H1 (cell line): ENCODE results near the gene STPG1. TPM values are rescaled to one million over a fixed set of nuclear protein-coding genes. Genes with fewer than 3 reads are reported as not detected.

ENCODE experiments used
- CTCF ChIA-PET: fragments of 300-600 bp; sonication (Branson Sonifier 250); formaldehyde crosslinking; loops from one replicate; lab custom pipeline; 2021; ENCODE audit not compliant: partially characterized antibody; lab: Charles Lee
- POLR2A ChIA-PET: fragments of 300-600 bp; sonication (Branson Sonifier 250); formaldehyde crosslinking; loops from one replicate; lab custom pipeline; 2021; ENCODE audit warnings: inconsistent platforms; ENCODE audit not compliant: partially characterized antibody; lab: Charles Lee
- DNase-seq, 2 experiments: peaks; one replicate each; pipeline versions ENCODE4 v3.0.0 to v3.0.0-alpha.2; 2010 to 2022; ENCODE audit warnings: low spot score in 2 of 2, low read depth in 1 of 2, mixed read lengths in 1 of 2
- FAIRE-seq: peaks from 2 replicates; lab custom pipeline; 2011; peaks lifted over from hg19 to GRCh38; lab: Jason Lieb, UNC
- H2AFZ ChIP-seq: 2 replicates; pipeline ENCODE4 v1.8.1; 2012; ENCODE audit warnings: low read length, inconsistent platforms
- H2AK5ac ChIP-seq: 2 replicates; pipeline ENCODE4 v1.6.1; 2013; ENCODE audit warnings: low read depth, low read length
- H2BK120ac ChIP-seq: replicated peaks from 2 replicates; pipeline ENCODE3; 2013; ENCODE audit warnings: low read depth, low read length, inconsistent platforms
- H2BK12ac ChIP-seq: 2 replicates; pipeline ENCODE4 v1.6.1; 2013; ENCODE audit warnings: low read depth, low read length
- H2BK15ac ChIP-seq: 2 replicates; pipeline ENCODE4 v1.6.1; 2013; ENCODE audit warnings: low read length
- H2BK20ac ChIP-seq: 2 replicates; pipeline ENCODE4 v1.6.1; 2013; ENCODE audit warnings: low read length
- H2BK5ac ChIP-seq: 2 replicates; pipeline ENCODE4 v1.6.1; 2013; ENCODE audit warnings: low read depth, low read length
- H3K14ac ChIP-seq: 2 replicates; pipeline ENCODE4 v1.6.1; 2013; ENCODE audit warnings: inconsistent platforms; ENCODE audit not compliant: insufficient read length
- H3K18ac ChIP-seq: 2 replicates; pipeline ENCODE4 v1.6.1; 2013; ENCODE audit warnings: low read length; ENCODE audit errors: extremely low read depth
- H3K23ac ChIP-seq: 2 replicates; pipeline ENCODE4 v1.6.1; 2013; ENCODE audit warnings: inconsistent platforms; ENCODE audit not compliant: insufficient read length
- H3K23me2 ChIP-seq: 2 replicates; pipeline ENCODE4 v1.6.1; 2013; ENCODE audit warnings: low read depth, low read length
- H3K27ac ChIP-seq: 2 replicates; pipeline ENCODE4 v1.6.1; 2011; ENCODE audit warnings: low read depth, low read length, inconsistent platforms
- H3K27me3 ChIP-seq, 4 experiments: replicated peaks in 1 of 4; 1 replicate in 1 of 4; 2 replicates in 3 of 4; pipeline versions ENCODE4 v1.6.1 to v1.8.1; 2011 to 2013; ENCODE audit warnings: low read length in 3 of 4, mild to moderate bottlenecking in 3 of 4, inconsistent platforms in 2 of 4, mixed read lengths in 2 of 4, moderate library complexity in 1 of 4; ENCODE audit not compliant: control insufficient read depth in 3 of 4, insufficient read depth in 3 of 4; ENCODE audit errors: extremely low read depth in 1 of 4
- H3K36me3 ChIP-seq, 4 experiments: 2 replicates each; pipeline versions ENCODE4 v1.6.1 to v1.8.1; 2011 to 2013; ENCODE audit warnings: mild to moderate bottlenecking in 4 of 4, low read length in 3 of 4, moderate library complexity in 2 of 4, control low read depth in 1 of 4, inconsistent platforms in 1 of 4; ENCODE audit not compliant: insufficient read depth in 4 of 4, control insufficient read depth in 2 of 4
- H3K4ac ChIP-seq: replicated peaks from 2 replicates; pipeline ENCODE3; 2013; ENCODE audit warnings: low read length, low read depth, mixed read lengths, inconsistent platforms; ENCODE audit not compliant: insufficient read length
- H3K4me1 ChIP-seq, 4 experiments: replicated peaks in 1 of 4; 1 replicate in 1 of 4; 2 replicates in 3 of 4; pipeline versions ENCODE4 v1.6.1 to v1.8.1; 2011 to 2013; ENCODE audit warnings: low read length in 3 of 4, inconsistent platforms in 2 of 4, mixed read lengths in 1 of 4; ENCODE audit not compliant: insufficient read depth in 4 of 4, control insufficient read depth in 3 of 4
- H3K4me2 ChIP-seq, 2 experiments: 2 replicates each; pipeline versions ENCODE4 v1.6.1 to v1.8.1; 2011 to 2013; ENCODE audit warnings: low read depth in 2 of 2, low read length in 2 of 2, control low read depth in 1 of 2, inconsistent platforms in 1 of 2, mild to moderate bottlenecking in 1 of 2; ENCODE audit not compliant: insufficient read depth in 1 of 2
- H3K4me3 ChIP-seq, 4 experiments: fragments of 200-600, 300-600 bp in 1 of 4; sonication (generic), shearing (Covaris generic), sonication (Bioruptor Twin) in 1 of 4; 2 replicates each; pipeline versions ENCODE4 v1.5.1 to v1.8.1; 2011 to 2016; ENCODE audit warnings: low read length in 4 of 4, low read depth in 3 of 4, control low read depth in 2 of 4, inconsistent platforms in 2 of 4, mild to moderate bottlenecking in 2 of 4, mixed read lengths in 1 of 4, moderate library complexity in 1 of 4; ENCODE audit not compliant: insufficient read depth in 2 of 4; ENCODE audit errors: extremely low read depth in 1 of 4
- H3K56ac ChIP-seq: replicated peaks from 2 replicates; pipeline ENCODE3; 2013; ENCODE audit warnings: low read depth, mild to moderate bottlenecking, mixed read lengths, low read length, inconsistent platforms; ENCODE audit not compliant: insufficient read length
- H3K79me1 ChIP-seq: 2 replicates; pipeline ENCODE4 v1.6.1; 2013; ENCODE audit warnings: low read depth, low read length, control low read depth
- H3K79me2 ChIP-seq, 2 experiments: 2 replicates each; pipeline versions ENCODE4 v1.6.1 to v1.8.1; 2012 to 2013; ENCODE audit warnings: low read length in 2 of 2, mild to moderate bottlenecking in 2 of 2, inconsistent platforms in 1 of 2; ENCODE audit not compliant: insufficient read depth in 2 of 2, control insufficient read depth in 1 of 2
- H3K9ac ChIP-seq, 4 experiments: replicated peaks in 1 of 4; 1 replicate in 1 of 4; 2 replicates in 3 of 4; pipeline versions ENCODE4 v1.6.1 to v1.8.1; 2011 to 2013; ENCODE audit warnings: low read depth in 3 of 4, low read length in 3 of 4, control low read depth in 2 of 4, mild to moderate bottlenecking in 2 of 4, moderate library complexity in 2 of 4, inconsistent platforms in 1 of 4; ENCODE audit errors: extremely low read depth in 1 of 4
- H3K9me3 ChIP-seq, 2 experiments: 2 replicates each; pipeline versions ENCODE4 v1.6.1 to v1.8.1; 2012 to 2013; ENCODE audit warnings: mild to moderate bottlenecking in 2 of 2, moderate library complexity in 2 of 2, control low read depth in 1 of 2, inconsistent platforms in 1 of 2, low read depth in 1 of 2, low read length in 1 of 2, mixed read lengths in 1 of 2; ENCODE audit not compliant: insufficient read depth in 2 of 2
- H4K20me1 ChIP-seq, 2 experiments: replicated peaks in 1 of 2; 2 replicates each; pipeline versions ENCODE3 to v1.8.1; 2011 to 2013; ENCODE audit warnings: inconsistent platforms in 2 of 2, low read length in 2 of 2, mild to moderate bottlenecking in 1 of 2; ENCODE audit not compliant: insufficient read depth in 2 of 2, control insufficient read depth in 1 of 2
- H4K5ac ChIP-seq: 2 replicates; pipeline ENCODE4 v1.6.1; 2013; ENCODE audit warnings: low read length, low read depth, mixed read lengths, inconsistent platforms; ENCODE audit not compliant: insufficient read length
- H4K8ac ChIP-seq: 2 replicates; pipeline ENCODE4 v1.8.0; 2013; ENCODE audit warnings: mild to moderate bottlenecking, moderate library complexity, low read length, inconsistent platforms; ENCODE audit not compliant: insufficient read depth; ENCODE audit errors: extremely low read depth
- H4K91ac ChIP-seq: replicated peaks from 2 replicates; pipeline ENCODE3; 2013; ENCODE audit warnings: low read length, mixed read lengths, inconsistent platforms; ENCODE audit not compliant: insufficient read length
- CBX8 ChIP-seq: fragments of 300-800, 300-1000 bp; sonication (generic); IDR thresholded peaks from 2 replicates; pipeline ENCODE4 v1.7.1; 2016; ENCODE audit warnings: low read depth, low read length, borderline replicate concordance
- CTBP2 ChIP-seq: IDR thresholded peaks from 2 replicates; pipeline ENCODE4 v1.7.0; 2011; ENCODE audit warnings: borderline replicate concordance, mild to moderate bottlenecking, moderate library complexity, mixed read lengths, low read length; ENCODE audit not compliant: insufficient read depth, insufficient read length
- GTF2F1 ChIP-seq: IDR thresholded peaks from 2 replicates; pipeline ENCODE4 v1.6.1; 2012; ENCODE audit warnings: low read depth, low read length, improper control_type of control experiment, borderline replicate concordance
- KDM1A ChIP-seq: fragments of 200-600, 300-600 bp; sonication (generic); IDR thresholded peaks from 2 replicates; pipeline ENCODE4 v1.7.1; 2016; ENCODE audit warnings: mild to moderate bottlenecking, low read length, borderline replicate concordance
- PHF8 ChIP-seq: fragments of 200-600 bp; sonication (generic); conservative IDR thresholded peaks from 2 replicates; pipeline ENCODE4 v1.7.1; 2012; ENCODE audit warnings: low read depth, mild to moderate bottlenecking, inconsistent platforms, low read length, moderate library complexity
- POLR2A ChIP-seq, 2 experiments: IDR thresholded peaks; 1 replicate in 1 of 2; 2 replicates in 1 of 2; pipeline ENCODE4 v1.6.1; 2011; ENCODE audit warnings: low read depth in 2 of 2, low read length in 2 of 2, mild to moderate bottlenecking in 2 of 2; ENCODE audit errors: control extremely low read depth in 1 of 2
- RBBP5 ChIP-seq: IDR thresholded peaks from 2 replicates; pipeline ENCODE4 v1.7.1; 2012; ENCODE audit warnings: low read depth, mild to moderate bottlenecking, inconsistent platforms, low read length, moderate library complexity, borderline replicate concordance
- SAP30 ChIP-seq: fragments of 300-600 bp; sonication (generic); IDR thresholded peaks from 2 replicates; pipeline ENCODE4 v1.7.1; 2012; ENCODE audit warnings: low read length, moderate library complexity, mild to moderate bottlenecking, inconsistent platforms; ENCODE audit not compliant: insufficient read depth, insufficient replicate concordance
- SP2 ChIP-seq: IDR thresholded peaks from 2 replicates; pipeline ENCODE4 v1.6.1; 2012; ENCODE audit warnings: mild to moderate bottlenecking, low read length, inconsistent platforms
- ZNF274 ChIP-seq: IDR thresholded peaks from 2 replicates; pipeline ENCODE4 v1.7.0; 2012; ENCODE audit warnings: low read length, borderline replicate concordance; ENCODE audit errors: extremely low read depth
- WGBS, 2 experiments: shearing (Covaris generic) in 1 of 2; methylation state at CpG; one replicate each; pipeline versions ENCODE4 v1.1.6 to v1.1.7; 2013 to 2015; ENCODE audit warnings: low lambda C conversion rate in 2 of 2, mixed read lengths in 2 of 2, inconsistent platforms in 1 of 2, low coverage in 1 of 2, missing lambda C conversion rate in 1 of 2; ENCODE audit not compliant: insufficient replicate concordance in 2 of 2, insufficient coverage in 1 of 2, insufficient read length in 1 of 2; ENCODE audit errors: extremely low coverage in 1 of 2, missing lambda C conversion rate in 1 of 2; 5-methylcytosine and 5-hydroxymethylcytosine counted together
- polyA plus RNA-seq, 7 experiments: library from polyadenylated mRNA; depleted of rRNA in 3 of 7; stranded (reverse) in 5 of 7; unstranded in 2 of 7; fragments of >200 nt in 5 of 7; fragments of 200-250 nt in 2 of 7; gene quantifications; 1 replicate in 5 of 7; 2 replicates in 1 of 7; 4 replicates in 1 of 7; pipeline versions ENCODE4 v1.2.1 to v1.2.3, GENCODE V29; 2011 to 2013; ENCODE audit warnings: missing spikeins in 2 of 7, mixed read lengths in 2 of 7
- total RNA-seq: library from RNA; stranded (reverse); fragmentation: NEBNext Ultra II Directional; extraction: Animal tissue kit (Norgen Biotek cat#: 25700); gene quantifications from 2 replicates; pipeline ENCODE4 v1.2.1, GENCODE V29; 2021

STPG1 gene
- total and polyA plus RNA-seq, 2 of the 8 experiments (the other 6 are each of a cell fraction or from before 2014, with no cell fraction given), result 10.3 to 11.2 TPM

- H3K9me3 ChIP-seq, result no peaks in the 10 kb centered on the region; a peak in 1 of 4 replicates
- no peak overlapping the region for H3K4me3 ChIP-seq
- H2BK12ac ChIP-seq, result no peak overlapping the region
- no peaks in the 10 kb centered on the region for H3K23me2 ChIP-seq
- no peak overlapping the region for H2BK120ac ChIP-seq
- H2BK5ac ChIP-seq, result no peak overlapping the region
- no peaks in the 10 kb centered on the region for H4K20me1 ChIP-seq
- TF ChIP-seq KDM1A, result no peak
- no peak for TF ChIP-seq GTF2F1
- TF ChIP-seq ZNF274, result no peak
- TF ChIP-seq CBX8, result no peak
- TF ChIP-seq PHF8, result no peak
- TF ChIP-seq RBBP5, result no peak
- no peak for TF ChIP-seq POLR2A (IDR thresholded peaks at IDR 0.05; ENCODE audit: control extremely low read depth in 1 of 2, low read depth in 2 of 2, low read length in 2 of 2)
- no peak for TF ChIP-seq SAP30
- TF ChIP-seq SP2, result no peak
- no peak for TF ChIP-seq CTBP2
- TF ChIP-seq, all 59 proteins: peak for 0
- no peak overlapping the region for H4K91ac ChIP-seq
- H3K4me2 ChIP-seq, result no peak overlapping the region
- no peak overlapping the region for H3K23ac ChIP-seq
- H3K4ac ChIP-seq, result no peak overlapping the region
- no peak overlapping the region for H3K27ac ChIP-seq
- no peak overlapping the region for H2BK20ac ChIP-seq
- H2BK15ac ChIP-seq, result no peak overlapping the region
- no peak for FAIRE-seq
- DNase-seq, result no peak
- POLR2A ChIA-PET, result interaction anchor here (0.6 to 1.4 kb wide), 2 partner anchors 11 to 120 kb away, joined by 3 to 4 read pairs; no protein-coding TSS in a partner anchor
- peaks cover 2% of the 10 kb centered on the region; the same call in 1 of the 2 replicates for H3K79me1 ChIP-seq
- no peak overlapping the region for H4K8ac ChIP-seq
- no peak overlapping the region for H2AK5ac ChIP-seq
- no peak overlapping the region for H3K18ac ChIP-seq
- H3K79me2 ChIP-seq, result no peaks in the 10 kb centered on the region
- WGBS, 2 experiments, result 91% methylated on average over 5 of the region's 5 CpGs; no CpG with 5 or more reads in 1 of the 2 experiments
- H3K14ac ChIP-seq, result no peak overlapping the region
- no peaks in the 10 kb centered on the region for H3K4me1 ChIP-seq
- H3K56ac ChIP-seq, result no peak overlapping the region
- CTCF ChIA-PET, result interaction anchor here (0.9 to 1.4 kb wide), 5 partner anchors 10 to 256 kb away, joined by 3 to 6 read pairs (median 4); no protein-coding TSS in a partner anchor
- H4K5ac ChIP-seq, result no peak overlapping the region
- no peaks in the 10 kb centered on the region for H3K36me3 ChIP-seq
- no peak overlapping the region for H3K9ac ChIP-seq
- no peak overlapping the region for H2AFZ ChIP-seq
- no peaks in the 10 kb centered on the region for H3K27me3 ChIP-seq
Observed at GRCh38 chr1:24454673-24455072, 41.1 kb upstream of the STPG1 start.
